Activated T-helper 2 cell treated with anti-CD3 and anti-CD28 coated beads, Interferon-gamma antibody, Interleukin-2, Interleukin-4, amounts not matched to agents 10 μg/mL and 5 μg/mL and 100 μg/mL, durations not matched to agents 14 hours and 24 hours and 36 hours (primary cell): ENCODE results near the gene KRTAP2-4. TPM values are rescaled to one million over a fixed set of nuclear protein-coding genes. Genes with fewer than 3 reads are reported as not detected.
"Not testable (repeated sequence)": the region's sequence is repeated elsewhere in the genome, so short reads cannot be mapped to it uniquely, and the experiment has no call there.

ENCODE experiments used
- DNase-seq: peaks from one replicate; pipeline ENCODE4 v3.0.0; 2021; ENCODE audit warnings: low spot score
- H3K27ac Mint-ChIP-seq: one replicate; pipeline ENCODE4 v1.8.0; 2021; ENCODE audit warnings: mixed read lengths
- H3K27me3 Mint-ChIP-seq: one replicate; pipeline ENCODE4 v1.8.0; 2021; ENCODE audit warnings: low read depth, mixed read lengths
- H3K36me3 Mint-ChIP-seq: one replicate; pipeline ENCODE4 v1.8.0; 2021; ENCODE audit warnings: low read depth, mixed read lengths
- H3K4me1 Mint-ChIP-seq: one replicate; pipeline ENCODE4 v1.8.0; 2021; ENCODE audit warnings: low read depth, mixed read lengths
- H3K4me3 Mint-ChIP-seq: one replicate; pipeline ENCODE4 v1.8.0; 2021; ENCODE audit warnings: low read depth, mild to moderate bottlenecking, moderate library complexity, mixed read lengths
- H3K9me3 Mint-ChIP-seq: one replicate; pipeline ENCODE4 v1.8.0; 2021; ENCODE audit warnings: mixed read lengths
- intact Hi-C: fragments of 100-400 bp; cut with micrococcal nuclease; formaldehyde crosslinking; loops from one replicate; pipeline ENCODE4 v1.15.1; 2023
- total RNA-seq: library from RNA; stranded (reverse); gene quantifications from 2 replicates; pipeline ENCODE4 v1.2.3, GENCODE V29; 2022

KRTAP2-4 gene, protein sequence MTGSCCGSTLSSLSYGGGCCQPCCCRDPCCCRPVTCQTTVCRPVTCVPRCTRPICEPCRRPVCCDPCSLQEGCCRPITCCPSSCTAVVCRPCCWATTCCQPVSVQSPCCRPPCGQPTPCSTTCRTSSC
- total RNA-seq: not detected in 2 replicates

DNA sequence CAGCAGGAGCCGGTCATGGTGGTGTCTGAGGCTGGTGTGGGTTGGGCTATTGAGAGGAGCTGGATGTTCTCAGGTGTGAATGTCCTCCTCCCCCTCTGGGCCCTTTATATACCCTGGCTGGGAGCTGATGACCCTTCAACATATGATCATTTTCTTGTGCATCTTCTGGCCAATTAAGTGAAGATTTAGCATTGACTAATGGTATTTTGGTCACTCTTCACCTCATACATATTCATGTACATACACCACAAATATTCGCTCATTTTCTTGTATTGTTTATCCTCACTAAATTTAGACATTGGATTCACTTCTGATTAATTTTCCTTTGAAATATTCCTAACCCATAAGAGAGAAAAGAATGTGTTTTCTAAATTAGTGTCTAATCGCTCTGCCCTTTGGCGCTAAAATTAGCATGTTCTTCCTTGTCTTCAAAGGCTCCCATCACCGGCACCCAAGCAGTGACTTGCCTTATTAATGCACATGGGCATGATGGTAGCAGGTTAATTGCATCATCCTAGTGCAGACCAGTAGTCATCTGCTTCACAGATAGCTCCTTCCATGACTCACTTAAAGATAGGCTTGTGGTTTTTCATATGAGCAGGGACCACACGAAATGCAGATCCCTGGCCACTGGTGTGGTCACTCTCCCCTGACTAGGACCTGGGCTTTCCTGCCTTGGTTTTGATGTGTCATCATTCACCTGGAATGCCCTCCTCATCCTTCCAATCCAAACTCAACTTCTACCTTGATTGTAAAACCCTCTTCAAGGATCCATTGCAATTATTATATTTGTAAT is at the start of gene KRTAP2-4:
Gene KRTAP2-4 (minus strand): TSS at position 51 of the 796 bp plus-strand sequence. CDS start 34 bp downstream, at position 17.
- Mint-ChIP-seq H3K27me3 (peaks cover 16% of the 10 kb centered on the region), H3K9me3 (no peaks in the 10 kb centered on the region), H3K36me3 (no peaks in the 10 kb centered on the region), H3K4me3 (no peak within 1 kb of the TSS), H3K27ac (no peak within 1 kb of the TSS), H3K4me1 (no peaks in the 10 kb centered on the region)
- no peak for DNase-seq
- intact Hi-C loops: no loop called here

DNA sequence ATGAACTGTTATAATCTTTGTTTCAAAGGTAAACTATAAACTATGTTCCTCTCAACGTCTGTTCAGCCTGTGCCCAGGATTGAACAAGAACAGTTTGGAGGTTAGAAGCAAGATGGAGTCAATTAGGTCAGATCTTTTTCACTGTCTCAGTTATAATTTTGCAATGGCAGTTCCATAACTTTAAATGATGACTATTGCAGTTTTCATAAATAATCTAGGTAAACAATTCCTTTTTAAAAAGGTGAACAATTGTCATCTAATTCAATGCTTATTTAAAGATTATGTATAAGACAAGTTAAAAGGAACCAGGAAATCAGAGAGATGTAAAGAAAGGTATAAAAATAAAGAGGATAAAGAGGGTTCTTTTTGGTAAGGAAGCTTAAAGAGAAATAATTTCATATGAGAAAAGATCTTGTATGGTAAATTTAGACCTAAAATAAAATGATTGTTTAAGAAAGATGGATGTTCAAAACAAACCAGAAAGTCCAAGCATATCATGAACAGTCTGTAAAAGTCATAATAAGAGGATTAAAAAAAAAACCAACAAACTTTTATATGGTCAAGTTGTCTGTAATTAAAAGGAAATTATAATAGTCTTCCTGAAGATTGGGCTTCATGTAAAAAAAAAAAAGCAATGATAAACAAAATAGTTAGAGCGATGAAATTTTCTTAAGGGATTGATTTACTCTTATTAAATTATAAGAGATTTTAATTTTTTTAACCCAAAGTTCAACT is 45.6 kb upstream of the KRTAP2-4 start:
- Mint-ChIP-seq H3K4me1 (no peaks in the 10 kb centered on the region), H3K4me3 (no peak overlapping the region)

DNA sequence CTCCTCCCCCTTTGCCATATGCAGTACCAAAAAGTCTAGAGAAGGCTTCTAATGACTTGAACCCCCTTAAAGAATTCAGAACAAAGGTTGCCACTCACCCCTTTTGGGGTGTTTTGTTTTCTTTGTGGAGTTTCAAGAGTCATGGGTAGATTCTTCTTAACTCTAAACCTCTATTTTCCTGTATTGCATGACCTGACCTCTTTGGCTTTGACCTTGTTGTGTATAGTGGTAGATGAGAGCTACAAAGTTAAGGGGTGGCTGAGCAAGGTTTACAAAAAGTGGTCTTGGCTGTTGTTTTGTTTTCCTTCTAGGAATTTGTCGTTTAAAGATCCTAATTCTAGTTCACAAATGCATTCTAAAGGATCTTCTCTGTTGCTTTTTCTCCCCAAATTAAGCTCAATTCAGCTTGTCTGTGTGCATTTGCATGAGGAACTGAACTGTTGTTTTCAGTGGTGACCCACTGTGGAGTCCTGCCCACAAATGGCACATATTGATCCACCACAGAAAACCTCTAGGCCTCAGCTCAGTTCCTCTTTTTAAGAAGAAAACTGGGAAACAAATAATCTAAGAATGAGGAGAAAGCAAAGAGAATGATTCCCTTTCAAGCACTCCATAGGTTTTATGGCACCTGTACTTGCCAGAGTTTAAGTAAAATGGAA is 43.2 kb upstream of the KRTAP2-4 start:
- H3K27ac Mint-ChIP-seq, H3K27me3 Mint-ChIP-seq, DNase-seq, H3K36me3 Mint-ChIP-seq, H3K9me3 Mint-ChIP-seq, H3K4me1 Mint-ChIP-seq, H3K4me3 Mint-ChIP-seq, intact Hi-C loops: not testable (repeated sequence)

More for the DNA sequence above, 45.6 kb upstream of the KRTAP2-4 start:
- intact Hi-C loops: no loop called here
- H3K36me3 Mint-ChIP-seq: no peaks in the 10 kb centered on the region
- H3K27ac Mint-ChIP-seq: no peak overlapping the region
- no peak for DNase-seq
- peaks cover 5% of the 10 kb centered on the region for H3K27me3 Mint-ChIP-seq
- H3K9me3 Mint-ChIP-seq: peaks cover 6% of the 10 kb centered on the region

DNA sequence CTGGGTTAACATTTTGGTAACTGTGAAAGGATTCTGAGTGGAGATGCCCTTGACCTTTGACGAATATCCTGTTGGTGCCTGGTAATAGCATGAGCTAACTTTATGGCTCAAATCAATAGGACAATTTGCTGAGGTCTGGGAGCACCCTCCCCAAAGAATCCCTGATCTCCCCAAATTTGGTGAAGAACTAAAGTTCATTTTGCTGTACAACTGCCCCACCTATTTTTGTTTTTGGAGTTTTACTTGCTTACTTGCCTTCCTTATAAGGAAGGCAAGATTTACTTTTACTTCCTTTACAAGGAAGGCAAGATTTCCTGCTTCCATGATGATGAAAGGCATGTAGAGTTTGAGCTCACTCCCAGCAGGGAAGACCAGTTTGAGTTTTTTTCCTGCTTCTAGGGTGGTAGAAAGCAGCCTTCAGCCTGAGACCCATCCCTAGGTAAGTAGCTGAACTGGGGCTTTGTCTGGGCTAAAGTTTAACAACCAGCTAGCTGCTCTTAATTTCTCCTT is 42.3 kb upstream of the KRTAP2-4 start:
- Mint-ChIP-seq H3K9me3 (peaks cover 6% of the 10 kb centered on the region), H3K4me3 (no peak overlapping the region), H3K27me3 (peaks cover 9% of the 10 kb centered on the region), H3K4me1 (no peaks in the 10 kb centered on the region), H3K27ac (no peak overlapping the region), H3K36me3 (no peaks in the 10 kb centered on the region)
- no peak for DNase-seq
- intact Hi-C loops: no loop called here

DNA sequence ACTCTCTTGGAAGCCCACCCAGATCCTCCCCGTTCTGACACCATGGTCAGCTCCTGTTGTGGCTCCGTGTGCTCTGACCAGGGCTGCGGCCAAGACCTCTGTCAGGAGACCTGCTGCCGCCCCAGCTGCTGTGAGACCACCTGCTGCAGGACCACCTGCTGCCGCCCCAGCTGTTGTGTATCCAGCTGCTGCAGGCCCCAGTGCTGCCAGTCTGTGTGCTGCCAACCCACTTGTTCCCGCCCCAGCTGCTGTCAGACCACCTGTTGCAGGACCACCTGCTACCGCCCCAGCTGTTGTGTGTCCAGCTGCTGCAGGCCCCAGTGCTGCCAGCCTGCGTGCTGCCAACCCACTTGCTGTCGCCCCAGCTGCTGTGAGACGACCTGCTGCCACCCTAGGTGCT is 39.7 kb upstream of the KRTAP2-4 start, which contains the start of gene KRTAP4-9:
Gene KRTAP4-9 (plus strand): TSS at position 43 of the 400 bp plus-strand sequence. CDS start 0 bp downstream, at position 43.
- DNase-seq, H3K36me3 Mint-ChIP-seq, H3K4me3 Mint-ChIP-seq, H3K9me3 Mint-ChIP-seq, intact Hi-C loops, H3K27me3 Mint-ChIP-seq, H3K4me1 Mint-ChIP-seq, H3K27ac Mint-ChIP-seq: not testable (repeated sequence)

DNA sequence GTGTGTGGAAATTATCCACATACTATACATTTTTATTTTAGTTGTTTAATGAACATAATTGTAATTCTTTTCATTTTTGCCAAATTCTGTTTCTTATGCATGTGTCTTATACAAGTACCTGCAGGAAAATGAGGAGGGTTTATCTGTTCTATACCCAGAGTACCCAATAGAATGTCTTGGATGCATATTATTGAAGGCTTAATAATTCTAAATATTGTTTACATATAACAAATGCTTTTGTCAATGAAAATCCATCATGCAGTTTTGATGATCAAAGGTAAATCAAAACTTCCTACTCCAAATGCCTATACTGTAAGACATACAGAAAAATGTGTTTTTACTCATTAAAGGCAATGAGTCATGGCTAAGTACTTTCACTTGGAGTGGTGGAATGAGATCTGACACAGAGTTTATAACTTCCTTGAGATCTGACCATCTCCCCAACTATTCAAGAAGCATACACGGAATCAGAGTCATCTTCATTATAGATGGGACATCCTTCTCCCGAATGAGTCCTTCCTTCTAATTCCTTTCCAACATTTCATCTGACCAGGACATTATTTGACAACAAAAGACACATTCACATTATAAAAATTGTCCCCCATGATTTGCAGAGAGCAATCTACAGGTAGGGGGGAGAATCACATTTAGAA is 38.8 kb upstream of the KRTAP2-4 start:
- H3K4me3 Mint-ChIP-seq, H3K9me3 Mint-ChIP-seq, intact Hi-C loops, H3K27ac Mint-ChIP-seq, H3K4me1 Mint-ChIP-seq, DNase-seq, H3K36me3 Mint-ChIP-seq: not testable (repeated sequence)
- peaks cover 13% of the 10 kb centered on the region for H3K27me3 Mint-ChIP-seq

DNA sequence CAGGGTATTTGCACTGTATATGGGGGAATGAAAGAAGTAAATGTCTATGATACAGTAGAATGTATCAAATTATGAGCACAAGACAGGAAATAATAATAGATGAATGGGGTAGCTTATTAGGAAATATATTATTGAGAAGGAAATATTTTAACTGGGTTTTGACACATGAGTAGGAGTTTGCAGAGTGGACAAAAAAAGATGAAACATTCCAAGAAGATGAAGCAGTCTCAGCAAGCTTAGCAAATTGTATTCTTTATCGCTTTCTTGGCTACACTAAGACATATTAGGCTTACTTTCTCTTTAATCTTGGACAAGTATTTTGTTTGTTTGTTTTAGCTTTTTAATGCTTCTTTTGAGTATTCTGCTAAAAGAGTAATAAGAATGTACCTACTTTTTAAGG is 38.2 kb upstream of the KRTAP2-4 start:
- intact Hi-C loops: no loop called here

DNA sequence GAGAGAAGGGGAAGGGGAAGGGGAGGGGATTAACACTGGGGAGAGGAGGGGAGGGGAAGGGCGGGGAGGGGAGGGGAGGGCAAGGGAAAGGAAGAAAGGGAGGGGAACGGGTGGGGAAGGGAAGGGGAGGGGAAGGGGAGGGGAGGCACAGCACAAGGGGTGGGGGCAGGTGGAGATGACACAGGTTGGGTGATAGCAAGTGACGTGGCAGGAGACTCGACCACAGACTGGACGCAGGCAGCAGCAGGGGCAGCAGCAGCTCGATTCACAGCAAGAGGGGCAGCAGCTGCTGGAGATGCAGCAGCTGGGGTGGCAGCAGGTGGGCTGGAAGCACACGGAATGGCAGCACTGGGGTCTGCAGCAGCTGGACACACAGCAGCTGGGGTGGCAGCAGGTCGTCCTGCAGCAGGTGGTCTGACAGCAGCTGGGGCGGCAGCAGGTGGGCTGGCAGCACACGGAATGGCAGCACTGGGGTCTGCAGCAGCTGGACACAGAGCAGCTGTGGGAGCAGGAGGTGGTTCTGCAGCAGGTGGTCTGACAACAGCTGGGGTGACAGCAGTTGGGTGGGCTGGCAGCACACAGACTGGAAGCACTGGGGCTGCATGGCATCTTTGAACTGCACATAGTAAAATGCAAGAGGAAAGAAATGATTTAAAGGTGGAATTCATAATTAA is 36.0 kb upstream of the KRTAP2-4 start, which contains the start of gene KRTAP4-16:
Gene KRTAP4-16 (minus strand): TSS at position 624 of the 674 bp plus-strand sequence. CDS start 0 bp downstream, at position 624.
- Mint-ChIP-seq H3K27me3 (peaks cover 10% of the 10 kb centered on the region), H3K36me3 (no peaks in the 10 kb centered on the region), H3K9me3 (no peaks in the 10 kb centered on the region), H3K27ac (no peak within 1 kb of the TSS), H3K4me1 (no peaks in the 10 kb centered on the region), H3K4me3 (no peak within 1 kb of the TSS)
- DNase-seq: no peak
- intact Hi-C loops: no loop called here

More for the DNA sequence above, 38.2 kb upstream of the KRTAP2-4 start:
- Mint-ChIP-seq H3K4me1 (no peaks in the 10 kb centered on the region), H3K36me3 (no peaks in the 10 kb centered on the region), H3K9me3 (no peaks in the 10 kb centered on the region), H3K27ac (no peak overlapping the region), H3K4me3 (no peak overlapping the region), H3K27me3 (peaks cover 12% of the 10 kb centered on the region)
- no peak for DNase-seq

DNA sequence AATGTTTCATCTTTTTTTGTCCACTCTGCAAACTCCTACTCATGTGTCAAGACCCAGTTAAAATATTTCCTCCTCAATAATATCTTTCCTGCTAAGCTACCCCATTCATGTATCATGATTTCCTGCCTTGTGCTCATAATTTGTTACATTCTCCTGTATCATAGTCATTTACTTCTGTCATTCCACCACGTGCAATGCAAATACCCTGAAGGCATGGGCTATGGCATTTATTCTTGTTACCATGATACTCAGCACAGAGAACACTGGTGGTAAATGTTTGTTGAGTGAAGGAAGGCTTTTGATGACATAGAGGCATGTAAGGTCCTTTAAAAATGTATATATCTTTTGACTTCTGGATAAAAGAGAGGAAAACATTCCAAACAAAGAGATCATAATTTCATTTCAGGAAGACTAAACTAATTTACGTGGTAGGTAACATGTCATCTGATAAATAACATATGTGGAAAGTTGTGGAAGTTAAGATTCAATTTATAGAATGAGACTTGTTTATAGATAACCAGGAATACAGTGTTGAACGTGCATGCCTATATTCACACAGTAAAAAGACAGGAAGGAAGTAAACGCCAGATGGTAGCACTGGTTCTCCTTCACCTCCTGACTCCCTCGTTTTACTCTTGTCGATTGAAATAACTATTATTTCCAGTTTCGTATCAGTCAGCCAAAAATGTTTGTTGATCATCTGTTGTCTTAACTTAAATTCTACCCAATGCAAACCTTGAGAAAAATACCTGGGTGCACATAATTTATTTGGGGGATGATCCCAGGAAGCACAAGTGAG is 34.2 kb upstream of the KRTAP2-4 start:
- H3K27ac Mint-ChIP-seq, H3K27me3 Mint-ChIP-seq, intact Hi-C loops, H3K4me3 Mint-ChIP-seq, DNase-seq, H3K36me3 Mint-ChIP-seq, H3K4me1 Mint-ChIP-seq, H3K9me3 Mint-ChIP-seq: not testable (repeated sequence)

DNA sequence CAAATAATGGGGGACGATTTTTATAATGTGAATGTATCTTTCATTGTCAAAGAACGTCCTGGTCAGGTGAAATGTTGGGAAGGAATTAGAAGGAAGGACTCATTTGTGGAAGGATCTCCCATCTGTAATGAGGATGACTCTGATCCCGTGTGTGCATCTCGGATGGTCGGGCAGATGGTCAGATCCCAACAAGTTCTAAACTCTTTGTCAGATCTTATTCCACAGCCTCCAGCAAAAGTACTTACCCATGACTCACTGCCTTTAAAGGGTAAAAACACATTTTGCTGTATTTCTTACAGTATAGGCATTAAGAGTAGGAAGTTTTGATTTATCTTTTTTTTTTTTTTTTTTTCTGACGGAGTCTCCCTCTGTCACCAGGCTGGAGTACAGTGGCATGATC is 32.8 kb upstream of the KRTAP2-4 start:
- DNase-seq: no peak
- no peaks in the 10 kb centered on the region for H3K9me3 Mint-ChIP-seq
- H3K27me3 Mint-ChIP-seq: peaks cover 6% of the 10 kb centered on the region
- H3K27ac Mint-ChIP-seq: no peak overlapping the region
- intact Hi-C loops: no loop called here
- H3K36me3 Mint-ChIP-seq: no peaks in the 10 kb centered on the region
- H3K4me3 Mint-ChIP-seq: no peak overlapping the region
- H3K4me1 Mint-ChIP-seq: no peaks in the 10 kb centered on the region

DNA sequence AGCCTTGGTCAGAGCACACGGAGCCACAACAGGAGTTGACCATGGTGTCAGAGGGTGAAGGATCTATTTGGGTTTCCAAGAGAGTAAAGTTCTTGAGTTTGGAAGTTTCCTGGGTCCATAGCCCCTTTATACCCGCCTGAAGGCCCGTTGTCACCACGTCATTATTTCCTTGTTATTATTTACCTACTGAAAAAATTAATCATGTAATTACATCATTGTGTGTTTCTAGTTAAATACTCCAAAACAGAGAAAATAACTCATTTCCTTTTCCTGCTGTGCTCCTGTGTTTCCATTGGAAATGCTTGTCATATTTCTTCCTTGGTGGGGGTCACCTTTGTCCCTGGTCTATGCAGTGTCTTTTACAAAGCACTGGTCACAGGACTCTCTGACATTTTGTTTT is 32.4 kb upstream of the KRTAP2-4 start, which contains the start of gene KRTAP4-8:
Gene KRTAP4-8 (minus strand): TSS at position 101 of the 400 bp plus-strand sequence. CDS start 58 bp downstream, at position 43.
- Mint-ChIP-seq H3K4me1 (no peaks in the 10 kb centered on the region), H3K27ac (no peak within 1 kb of the TSS), H3K36me3 (no peaks in the 10 kb centered on the region), H3K4me3 (no peak within 1 kb of the TSS), H3K9me3 (peaks cover 2% of the 10 kb centered on the region), H3K27me3 (peaks cover 6% of the 10 kb centered on the region)
- intact Hi-C loops: no loop called here
- DNase-seq: no peak
